ENCODE data around the gene NFYC. TPM values are rescaled to one million over a fixed set of nuclear protein-coding genes. Genes with fewer than 3 reads are reported as not detected.
A peak's percentile ranks its signal among the peaks of the same experiment; 100 is the strongest.

Gene NFYC
- total RNA-seq, 1 experiment from 2014 or later: 65.5 TPM

DNA sequence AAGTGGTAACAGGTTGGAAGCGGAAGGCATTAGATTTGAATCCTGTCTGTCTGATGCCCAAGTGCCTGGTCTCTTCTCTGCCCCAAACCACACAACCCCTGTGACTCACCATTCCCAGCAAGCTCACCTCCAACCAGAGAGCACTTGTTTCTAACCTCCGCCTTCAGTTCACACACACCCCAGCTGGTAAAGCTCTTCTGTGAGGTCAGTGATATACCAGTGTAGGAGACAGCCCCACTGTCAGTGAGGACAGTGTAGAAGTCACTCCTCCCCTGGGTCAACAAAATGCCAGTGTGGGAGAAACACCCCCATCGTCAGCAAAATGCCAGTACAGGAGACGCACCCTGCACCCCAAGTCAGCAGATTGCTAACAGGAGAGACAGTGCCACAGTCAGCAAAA, 28.6 kb upstream of the NFYC start:
- DNase-seq: no peak
- Mint-ChIP-seq H3K9me3 (ENCODE audit: low read depth, unreplicated experiment) (no peaks in the 10 kb centered on the region), H3K36me3 (ENCODE audit: insufficient read depth, unreplicated experiment) (no peaks in the 10 kb centered on the region), H3K4me3 (ENCODE audit: low read depth, unreplicated experiment) (no peak overlapping the region), H3K27ac (ENCODE audit: unreplicated experiment) (no peak overlapping the region), H3K27me3 (ENCODE audit: unreplicated experiment) (no peaks in the 10 kb centered on the region), H3K4me1 (ENCODE audit: low read depth, unreplicated experiment) (peaks cover 28% of the 10 kb centered on the region)
- intact Hi-C loops (cut with micrococcal nuclease; ENCODE audit: unreplicated experiment): no loop called here
- TF ChIP-seq, protein P1, sequence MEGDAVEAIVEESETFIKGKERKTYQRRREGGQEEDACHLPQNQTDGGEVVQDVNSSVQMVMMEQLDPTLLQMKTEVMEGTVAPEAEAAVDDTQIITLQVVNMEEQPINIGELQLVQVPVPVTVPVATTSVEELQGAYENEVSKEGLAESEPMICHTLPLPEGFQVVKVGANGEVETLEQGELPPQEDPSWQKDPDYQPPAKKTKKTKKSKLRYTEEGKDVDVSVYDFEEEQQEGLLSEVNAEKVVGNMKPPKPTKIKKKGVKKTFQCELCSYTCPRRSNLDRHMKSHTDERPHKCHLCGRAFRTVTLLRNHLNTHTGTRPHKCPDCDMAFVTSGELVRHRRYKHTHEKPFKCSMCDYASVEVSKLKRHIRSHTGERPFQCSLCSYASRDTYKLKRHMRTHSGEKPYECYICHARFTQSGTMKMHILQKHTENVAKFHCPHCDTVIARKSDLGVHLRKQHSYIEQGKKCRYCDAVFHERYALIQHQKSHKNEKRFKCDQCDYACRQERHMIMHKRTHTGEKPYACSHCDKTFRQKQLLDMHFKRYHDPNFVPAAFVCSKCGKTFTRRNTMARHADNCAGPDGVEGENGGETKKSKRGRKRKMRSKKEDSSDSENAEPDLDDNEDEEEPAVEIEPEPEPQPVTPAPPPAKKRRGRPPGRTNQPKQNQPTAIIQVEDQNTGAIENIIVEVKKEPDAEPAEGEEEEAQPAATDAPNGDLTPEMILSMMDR (IDR thresholded peaks at IDR 0.05; ENCODE audit: unreplicated experiment): no peak
- no TSS peak for BruUV-seq (replicated peaks)
- CTCF ChIA-PET: no interaction called here

DNA sequence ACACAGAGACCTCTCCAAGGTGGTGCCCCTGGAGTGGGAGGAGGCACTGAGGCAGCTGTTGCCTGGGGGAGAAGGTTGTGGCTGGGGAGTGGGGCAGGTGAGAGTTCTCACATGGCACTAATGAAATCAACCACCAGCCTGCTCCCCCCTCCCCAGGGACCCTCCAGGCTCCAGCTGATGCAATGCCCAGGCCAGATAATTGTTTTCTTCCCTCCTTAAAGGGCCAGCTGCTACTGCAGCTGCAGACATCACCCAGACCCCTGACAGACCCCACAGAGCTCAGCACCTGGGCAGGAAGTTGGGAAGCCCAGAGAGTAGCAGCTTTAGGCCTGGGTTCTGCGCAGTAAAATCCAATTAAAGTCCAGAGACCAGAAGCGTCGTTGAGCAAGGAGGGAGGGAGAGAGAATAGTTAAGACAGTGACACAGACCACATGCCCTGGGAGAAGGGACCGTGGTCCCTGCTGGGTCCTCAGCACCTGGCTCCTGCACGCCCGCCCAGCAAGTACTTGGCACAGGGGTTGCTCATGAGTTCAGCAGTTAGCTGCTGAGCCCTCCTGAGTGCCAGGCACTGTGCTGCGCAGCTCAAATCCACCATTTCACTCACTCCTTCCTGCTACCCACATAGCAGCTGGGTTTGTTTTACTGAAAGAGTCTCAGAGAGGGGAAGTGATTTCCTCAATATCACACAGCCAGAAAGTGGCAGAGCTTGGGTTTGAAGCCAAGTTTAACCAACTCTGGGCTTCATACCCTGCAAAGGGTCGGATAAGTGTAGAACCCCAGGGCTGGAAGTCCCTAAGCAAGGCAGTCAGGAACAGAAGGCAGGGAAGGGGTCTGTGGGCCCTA, 28.0 kb upstream of the NFYC start:
- BruUV-seq (replicated peaks): no TSS peak
- no peaks in the 10 kb centered on the region for H3K9me3 Mint-ChIP-seq (ENCODE audit: low read depth, unreplicated experiment)
- TF ChIP-seq, protein P1 (IDR thresholded peaks at IDR 0.05; ENCODE audit: unreplicated experiment): no peak
- no peak overlapping the region for H3K4me3 Mint-ChIP-seq (ENCODE audit: low read depth, unreplicated experiment)
- H3K27me3 Mint-ChIP-seq (ENCODE audit: unreplicated experiment): no peaks in the 10 kb centered on the region
- no peak for DNase-seq
- H3K4me1 Mint-ChIP-seq (ENCODE audit: low read depth, unreplicated experiment): peaks cover 28% of the 10 kb centered on the region
- H3K36me3 Mint-ChIP-seq (ENCODE audit: insufficient read depth, unreplicated experiment): no peaks in the 10 kb centered on the region
- no peak overlapping the region for H3K27ac Mint-ChIP-seq (ENCODE audit: unreplicated experiment)
- CTCF ChIA-PET: interaction anchor here (0.5 kb wide), 1 partner anchor 1323 kb away, joined by 5 read pairs; no protein-coding TSS in a partner anchor
- intact Hi-C loops (cut with micrococcal nuclease; ENCODE audit: unreplicated experiment): no loop called here

DNA sequence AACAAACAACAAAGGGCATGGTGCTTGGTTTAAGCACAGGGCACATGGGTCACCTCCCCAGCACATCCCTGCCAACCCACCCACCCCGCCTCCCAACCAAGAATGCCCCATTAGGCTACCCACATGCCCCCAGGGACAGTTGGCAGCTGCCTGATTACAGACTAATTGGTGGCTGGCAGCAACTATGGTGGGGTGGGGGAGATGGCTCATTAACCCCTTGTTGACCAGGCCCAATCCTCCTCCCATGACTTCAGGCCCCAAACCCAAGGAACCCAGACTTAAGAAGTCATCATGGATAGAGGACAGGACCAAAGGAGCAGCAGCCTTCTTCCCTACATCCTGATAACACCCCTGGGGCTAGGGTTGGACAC, 27.4 kb upstream of the NFYC start:
- Mint-ChIP-seq H3K27me3 (ENCODE audit: unreplicated experiment) (no peaks in the 10 kb centered on the region), H3K36me3 (ENCODE audit: insufficient read depth, unreplicated experiment) (no peaks in the 10 kb centered on the region), H3K9me3 (ENCODE audit: low read depth, unreplicated experiment) (no peaks in the 10 kb centered on the region), H3K4me1 (ENCODE audit: low read depth, unreplicated experiment) (peaks cover 28% of the 10 kb centered on the region), H3K27ac (ENCODE audit: unreplicated experiment) (no peak overlapping the region), H3K4me3 (ENCODE audit: low read depth, unreplicated experiment) (no peak overlapping the region)
- TF ChIP-seq, protein P1 (IDR thresholded peaks at IDR 0.05; ENCODE audit: unreplicated experiment): no peak
- DNase-seq: no peak
- intact Hi-C loops (cut with micrococcal nuclease; ENCODE audit: unreplicated experiment): no loop called here
- BruUV-seq (replicated peaks): no TSS peak
- CTCF ChIA-PET: no interaction called here

DNA sequence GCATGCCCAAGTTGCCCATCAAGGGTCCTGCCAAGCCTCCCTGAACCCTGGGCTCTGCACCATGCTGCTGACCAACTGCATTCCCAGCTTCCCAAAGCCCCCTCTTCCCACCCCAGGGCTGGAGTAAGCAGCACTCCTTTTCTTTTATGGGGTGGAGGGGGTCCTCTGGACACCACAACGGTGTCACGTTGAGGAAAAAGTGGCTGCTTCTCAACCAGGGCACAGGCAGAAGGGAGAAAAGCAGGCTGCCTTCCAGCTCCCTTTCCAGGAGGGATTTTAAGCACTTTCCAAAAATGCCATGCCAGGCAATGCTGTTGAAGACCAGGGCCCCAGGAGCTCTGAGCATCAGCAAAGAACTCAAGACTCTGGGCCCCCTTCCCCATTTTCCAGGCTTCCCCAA, 26.7 kb upstream of the NFYC start:
- intact Hi-C loops (cut with micrococcal nuclease; ENCODE audit: unreplicated experiment): no loop called here

More for the DNA sequence above, 26.7 kb upstream of the NFYC start:
- Mint-ChIP-seq H3K4me1 (ENCODE audit: low read depth, unreplicated experiment) (peaks cover 28% of the 10 kb centered on the region), H3K27ac (ENCODE audit: unreplicated experiment) (no peak overlapping the region), H3K4me3 (ENCODE audit: low read depth, unreplicated experiment) (peak overlapping the region; percentile 80), H3K27me3 (ENCODE audit: unreplicated experiment) (no peaks in the 10 kb centered on the region), H3K9me3 (ENCODE audit: low read depth, unreplicated experiment) (no peaks in the 10 kb centered on the region), H3K36me3 (ENCODE audit: insufficient read depth, unreplicated experiment) (no peaks in the 10 kb centered on the region)
- TF ChIP-seq, protein P1 (IDR thresholded peaks at IDR 0.05; ENCODE audit: unreplicated experiment): no peak
- BruUV-seq (replicated peaks): no TSS peak
- CTCF ChIA-PET: no interaction called here
- DNase-seq: no peak

Data from Calu3 (cell line).